OCI-LY7 (cell line): Measurements from ENCODE around the gene HYCC2. TPM values are rescaled to one million over a fixed set of nuclear protein-coding genes. Genes with fewer than 3 reads are reported as not detected.

Experiments used
- BruUV-seq: library from RNA; stranded (reverse); fragments of 400-500 nt; replicated peaks from 2 replicates; lab custom pipeline; 2021; lab: Mats Ljungman, UMichigan
- CTCF ChIA-PET: fragments of 300-600 bp; sonication (Branson Sonifier 250); formaldehyde crosslinking; loops from one replicate; lab custom pipeline; 2022; ENCODE audit warnings: antibody characterized with exemption; ENCODE audit not compliant: unreplicated experiment; lab: Charles Lee
- POLR2A ChIA-PET: fragments of 300-600 bp; sonication (Branson Sonifier 250); formaldehyde crosslinking; loops from one replicate; lab custom pipeline; 2022; ENCODE audit warnings: antibody characterized with exemption; lab: Charles Lee
- DNase-seq: peaks from one replicate; pipeline ENCODE4 v3.0.0-alpha.2; 2015; ENCODE audit warnings: low spot score
- H2AFZ ChIP-seq: fragments of 200-600 bp; sonication (generic), shearing (Covaris generic); 2 replicates; pipeline ENCODE4 v1.6.1; 2014; ENCODE audit warnings: mild to moderate bottlenecking, antibody characterized with exemption, low read length, moderate library complexity
- H3K27ac ChIP-seq: fragments of 200-600 bp; sonication (generic); 2 replicates; pipeline ENCODE4 v1.5.1; 2014; ENCODE audit warnings: mixed run types, low read depth, mild to moderate bottlenecking, moderate library complexity, low read length, inconsistent platforms; ENCODE audit not compliant: poor library complexity, severe bottlenecking
- H3K36me3 ChIP-seq: fragments of 200-600 bp; sonication (generic); 2 replicates; pipeline ENCODE4 v1.6.1; 2014; ENCODE audit warnings: mild to moderate bottlenecking, antibody characterized with exemption, low read length, moderate library complexity, mixed read lengths; ENCODE audit not compliant: insufficient read depth
- H3K4me1 ChIP-seq: fragments of 200-600 bp; sonication (generic); 2 replicates; pipeline ENCODE4 v1.5.1; 2014; ENCODE audit warnings: mild to moderate bottlenecking, low read length; ENCODE audit not compliant: insufficient read depth, poor library complexity, severe bottlenecking
- H3K4me2 ChIP-seq: fragments of 200-600 bp; sonication (generic); 2 replicates; pipeline ENCODE4 v1.6.1; 2014; ENCODE audit warnings: mild to moderate bottlenecking, low read length
- H3K4me3 ChIP-seq: fragments of 200-600 bp; sonication (generic); 2 replicates; pipeline ENCODE4 v1.5.1; 2014; ENCODE audit warnings: mild to moderate bottlenecking, low read depth, low read length; ENCODE audit not compliant: poor library complexity, severe bottlenecking
- H3K79me2 ChIP-seq: fragments of 200-600 bp; sonication (generic); 2 replicates; pipeline ENCODE4 v1.6.1; 2016; ENCODE audit warnings: low read depth, mild to moderate bottlenecking, low read length, moderate library complexity, mixed read lengths; ENCODE audit not compliant: insufficient read depth
- H3K9me2 ChIP-seq: fragments of 200-600 bp; sonication (generic); 2 replicates; pipeline ENCODE4 v1.6.1; 2016; ENCODE audit warnings: mild to moderate bottlenecking, low read length, mixed read lengths; ENCODE audit not compliant: insufficient read depth
- H3K9me3 ChIP-seq: fragments of 200-600 bp; sonication (generic); 2 replicates; pipeline ENCODE4 v1.6.1; 2014; ENCODE audit warnings: mild to moderate bottlenecking, mixed run types, low read length, mixed read lengths
- H4K20me1 ChIP-seq: fragments of 200-600 bp; sonication (generic); 2 replicates; pipeline ENCODE4 v1.6.1; 2014; ENCODE audit warnings: mild to moderate bottlenecking, antibody characterized with exemption, low read length, moderate library complexity, mixed read lengths; ENCODE audit not compliant: insufficient read depth
- EZH2phosphoT487 ChIP-seq: fragments of 200-600 bp; sonication (generic); IDR thresholded peaks from 2 replicates; pipeline ENCODE4 v1.6.1; 2018; ENCODE audit warnings: low read depth, borderline replicate concordance, mild to moderate bottlenecking, mixed run types, antibody characterized with exemption, low read length, moderate library complexity, mixed read lengths
- intact Hi-C: fragments of 100-400 bp; cut with micrococcal nuclease; formaldehyde crosslinking; loops from one replicate; pipeline ENCODE4 v1.10.0; 2022; ENCODE audit not compliant: unreplicated experiment
- total RNA-seq, 2 experiments: library from RNA; depleted of rRNA in 1 of 2; stranded (reverse); fragments of >200 nt in 1 of 2; shearing (Covaris generic) in 1 of 2; gene quantifications; 2 replicates each; pipeline ENCODE4 v1.2.3, GENCODE V29; 2014 to 2022
- TF ChIP-seq, protein P1 (sequence below): fragments of 200-600 bp; sonication (generic); conservative IDR thresholded peaks from 2 replicates; pipeline ENCODE4 v1.5.1; 2014; ENCODE audit warnings: mild to moderate bottlenecking, antibody characterized with exemption, low read length, moderate library complexity, mixed read lengths

The HYCC2 gene
- total RNA-seq, 2 experiments from 2014 or later: 8.6 to 22.0 TPM

DNA sequence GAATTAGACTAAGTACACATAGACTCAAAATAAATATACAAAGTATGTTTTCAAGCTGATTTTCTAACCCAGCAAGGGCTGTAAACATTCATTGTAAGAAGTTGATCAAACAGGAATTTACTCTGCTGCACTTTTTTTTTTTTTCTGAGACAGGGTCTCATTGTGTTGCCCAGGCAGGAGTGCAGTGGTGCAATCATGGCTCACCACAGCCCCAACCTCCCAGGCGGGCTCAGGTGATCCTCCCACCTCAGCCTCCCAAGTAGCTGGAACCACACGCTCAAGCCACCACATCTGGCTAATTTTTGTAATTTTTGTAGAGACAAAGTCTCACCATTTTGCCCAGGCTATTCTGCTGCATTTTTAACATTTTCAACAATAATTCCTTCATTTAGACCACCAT lies 36.2 kb upstream of the HYCC2 start:
- Histone ChIP-seq H3K79me2 (no peaks in the 10 kb centered on the region), H3K4me1 (peaks cover 8% of the 10 kb centered on the region), H3K4me2 (no peak overlapping the region), H3K4me3 (no peak overlapping the region), H4K20me1 (no peaks in the 10 kb centered on the region), H3K27ac (no peak overlapping the region), H3K9me3 (no peaks in the 10 kb centered on the region), H2AFZ (no peak overlapping the region), H3K36me3 (no peaks in the 10 kb centered on the region), H3K9me2 (no peaks in the 10 kb centered on the region)
- CTCF ChIA-PET: no interaction called here
- no TSS peak for BruUV-seq
- intact Hi-C loops: no loop called here
- no peak for TF ChIP-seq EZH2phosphoT487
- POLR2A ChIA-PET: interaction anchor here (0.6 to 2.3 kb wide), 4 partner anchors 8 to 412 kb away, joined by 3 to 7 read pairs (median 4); partner anchors contain the start of gene CFLAR
- no peak for DNase-seq

DNA sequence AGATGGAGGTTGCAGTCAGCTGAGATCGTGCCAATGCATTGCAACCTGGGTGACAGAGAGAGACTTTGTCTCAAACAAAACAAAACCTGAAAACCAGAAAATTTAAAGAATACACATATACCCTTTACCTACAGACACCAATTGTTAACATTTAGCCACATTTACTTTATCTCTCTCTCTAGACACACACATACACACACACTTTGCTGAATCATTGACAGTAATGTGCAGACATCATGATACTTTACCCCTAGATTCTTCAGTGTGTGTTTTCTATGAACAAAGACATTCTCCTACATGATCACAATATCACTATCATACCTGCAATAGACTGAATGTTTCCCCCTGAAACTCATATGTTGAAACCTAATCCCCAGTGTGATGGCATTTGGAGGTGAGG lies 34.3 kb upstream of the HYCC2 start:
- intact Hi-C loops: no loop called here
- Histone ChIP-seq H3K4me2 (no peak overlapping the region), H3K27ac (no peak overlapping the region), H3K4me3 (no peak overlapping the region), H2AFZ (no peak overlapping the region), H3K9me2 (no peaks in the 10 kb centered on the region), H3K4me1 (peaks cover 8% of the 10 kb centered on the region), H4K20me1 (no peaks in the 10 kb centered on the region), H3K36me3 (no peaks in the 10 kb centered on the region), H3K79me2 (no peaks in the 10 kb centered on the region), H3K9me3 (no peaks in the 10 kb centered on the region)
- TF ChIP-seq EZH2phosphoT487: no peak
- TF ChIP-seq, protein P1, sequence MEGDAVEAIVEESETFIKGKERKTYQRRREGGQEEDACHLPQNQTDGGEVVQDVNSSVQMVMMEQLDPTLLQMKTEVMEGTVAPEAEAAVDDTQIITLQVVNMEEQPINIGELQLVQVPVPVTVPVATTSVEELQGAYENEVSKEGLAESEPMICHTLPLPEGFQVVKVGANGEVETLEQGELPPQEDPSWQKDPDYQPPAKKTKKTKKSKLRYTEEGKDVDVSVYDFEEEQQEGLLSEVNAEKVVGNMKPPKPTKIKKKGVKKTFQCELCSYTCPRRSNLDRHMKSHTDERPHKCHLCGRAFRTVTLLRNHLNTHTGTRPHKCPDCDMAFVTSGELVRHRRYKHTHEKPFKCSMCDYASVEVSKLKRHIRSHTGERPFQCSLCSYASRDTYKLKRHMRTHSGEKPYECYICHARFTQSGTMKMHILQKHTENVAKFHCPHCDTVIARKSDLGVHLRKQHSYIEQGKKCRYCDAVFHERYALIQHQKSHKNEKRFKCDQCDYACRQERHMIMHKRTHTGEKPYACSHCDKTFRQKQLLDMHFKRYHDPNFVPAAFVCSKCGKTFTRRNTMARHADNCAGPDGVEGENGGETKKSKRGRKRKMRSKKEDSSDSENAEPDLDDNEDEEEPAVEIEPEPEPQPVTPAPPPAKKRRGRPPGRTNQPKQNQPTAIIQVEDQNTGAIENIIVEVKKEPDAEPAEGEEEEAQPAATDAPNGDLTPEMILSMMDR: no peak
- BruUV-seq: no TSS peak
- ChIA-PET POLR2A (interaction anchor here (1.1 to 2.3 kb wide), 2 partner anchors 10 to 11 kb away, joined by 3 to 7 read pairs; partner anchors contain the start of gene CFLAR), CTCF (no interaction called here)
- DNase-seq: no peak

DNA sequence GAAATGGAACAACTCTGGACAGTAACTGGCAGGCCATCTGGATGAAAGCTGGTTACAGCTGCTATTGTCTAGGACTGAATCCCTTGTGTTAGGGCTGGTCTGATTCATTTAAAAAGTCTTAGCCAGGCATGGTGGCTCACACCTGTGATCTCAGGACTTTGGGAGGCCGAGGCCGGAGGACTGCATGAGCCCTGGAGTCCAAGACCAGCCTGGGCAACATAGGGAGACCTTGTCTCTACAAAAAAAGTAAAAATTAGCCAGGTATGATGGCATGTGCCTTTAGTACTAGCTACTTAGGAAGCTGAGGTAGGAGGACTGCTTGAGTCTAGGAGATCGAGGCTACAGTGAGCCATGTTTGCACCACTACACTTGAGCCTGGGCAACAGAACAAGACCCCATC lies 29.0 kb upstream of the HYCC2 start:
- TF ChIP-seq EZH2phosphoT487: no peak
- TF ChIP-seq, protein P1: no peak
- Histone ChIP-seq H3K79me2 (no peaks in the 10 kb centered on the region), H3K27ac (no peak overlapping the region), H3K4me1 (peaks cover 8% of the 10 kb centered on the region), H4K20me1 (no peaks in the 10 kb centered on the region), H3K4me2 (no peak overlapping the region), H3K36me3 (no peaks in the 10 kb centered on the region), H3K4me3 (no peak overlapping the region), H2AFZ (no peak overlapping the region), H3K9me2 (no peaks in the 10 kb centered on the region), H3K9me3 (no peaks in the 10 kb centered on the region)
- POLR2A ChIA-PET: interaction anchor here (0.6 kb wide), 1 partner anchor 213 kb away, joined by 4 read pairs; no protein-coding TSS in a partner anchor
- no peak for DNase-seq
- intact Hi-C loops: no loop called here
- no TSS peak for BruUV-seq
- CTCF ChIA-PET: no interaction called here
